Stimulated activated CD8-positive, alpha-beta memory T cell treated with anti-CD3 and anti-CD28 coated beads, Interleukin-12 subunit alpha, Interleukin-12 subunit beta, amount 100 ng/mL, for 24 hours (primary cell): ENCODE data around the gene PRKCH.
"Not testable (repeated sequence)": the region's sequence is repeated elsewhere in the genome, so short reads cannot be mapped to it uniquely, and the experiment has no call there.

ENCODE experiments used
- DNase-seq: peaks from one replicate; pipeline ENCODE4 v3.0.0-alpha.2; 2020; ENCODE audit errors: extremely low read depth

PRKCH gene

GRCh38 chr14:61308198-61308597 is 13.2 kb upstream of the PRKCH start:
- no peak for DNase-seq

- DNase-seq = not testable (repeated sequence)
Measured at GRCh38 chr14:61308701-61309100, 12.7 kb upstream of the PRKCH start.

- no peak for DNase-seq
Measured at GRCh38 chr14:61315313-61315712, 6.1 kb upstream of the PRKCH start.

GRCh38 chr14:61319086-61319485 is 2.3 kb upstream of the PRKCH start:
- DNase-seq = no peak

GRCh38 chr14:61319706-61320105 is 1.7 kb upstream of the PRKCH start:
- DNase-seq = no peak

- not testable (repeated sequence) for DNase-seq
Measured at GRCh38 chr14:61320170-61320569, 1.2 kb upstream of the PRKCH start.

- no peak for DNase-seq
Measured at GRCh38 chr14:61320806-61321384, 484 bp upstream of the PRKCH start.

- no peak for DNase-seq
Measured at GRCh38 chr14:61322011-61322798, 826 bp downstream of the PRKCH start.

GRCh38 chr14:61322799-61323290 is 1.5 kb downstream of the PRKCH start:
- no peak for DNase-seq

- no peak for DNase-seq
Measured at GRCh38 chr14:61323970-61324369, 2.6 kb downstream of the PRKCH start.

GRCh38 chr14:61325166-61325565 is 3.8 kb downstream of the PRKCH start:
- DNase-seq = no peak

- no peak for DNase-seq
Measured at GRCh38 chr14:61326146-61326545, 4.8 kb downstream of the PRKCH start.

GRCh38 chr14:61326847-61327246 is 5.5 kb downstream of the PRKCH start:
- no peak for DNase-seq

- no peak for DNase-seq
Measured at GRCh38 chr14:61328626-61329262, 7.4 kb downstream of the PRKCH start.

GRCh38 chr14:61329478-61330051 is 8.2 kb downstream of the PRKCH start:
- no peak for DNase-seq

- DNase-seq = no peak
Measured at GRCh38 chr14:61330511-61330910, 9.1 kb downstream of the PRKCH start.

- no peak for DNase-seq
Measured at GRCh38 chr14:61331992-61332657, 10.7 kb downstream of the PRKCH start.

- no peak for DNase-seq
Measured at GRCh38 chr14:61332658-61333029, 11.3 kb downstream of the PRKCH start.

GRCh38 chr14:61333087-61333486 is 11.7 kb downstream of the PRKCH start:
- no peak for DNase-seq

GRCh38 chr14:61334197-61334701 is 12.9 kb downstream of the PRKCH start:
- DNase-seq = no peak

- no peak for DNase-seq
Measured at GRCh38 chr14:61335049-61335448, 13.7 kb downstream of the PRKCH start.
